ENCODE results near the gene LRRC10B. TPM values are rescaled to one million over a fixed set of nuclear protein-coding genes. Genes with fewer than 3 reads are reported as not detected.

The LRRC10B gene
- total RNA-seq, 1 donor: not detected

GRCh38 chr11:61538636-61538961 lies 30.1 kb downstream of the LRRC10B start:
- H3K27me3 ChIP-seq (ENCODE audit: insufficient read depth, low read length): no peaks in the 10 kb centered on the region
- no peak overlapping the region for H3K4me3 ChIP-seq (ENCODE audit: low read length)
- H3K4me1 ChIP-seq (ENCODE audit: insufficient read depth, low read length): no peaks in the 10 kb centered on the region
- H3K9me3 ChIP-seq (ENCODE audit: low read depth, low read length): no peaks in the 10 kb centered on the region

GRCh38 chr11:61539006-61539405 lies 30.5 kb downstream of the LRRC10B start:
- Histone ChIP-seq H3K9me3 (ENCODE audit: low read depth, low read length) (no peaks in the 10 kb centered on the region), H3K4me1 (ENCODE audit: insufficient read depth, low read length) (no peaks in the 10 kb centered on the region), H3K4me3 (ENCODE audit: low read length) (no peak overlapping the region), H3K27me3 (ENCODE audit: insufficient read depth, low read length) (no peaks in the 10 kb centered on the region)

GRCh38 chr11:61539831-61540357 lies 31.3 kb downstream of the LRRC10B start:
- no peaks in the 10 kb centered on the region for H3K27me3 ChIP-seq (ENCODE audit: insufficient read depth, low read length)
- no peaks in the 10 kb centered on the region for H3K4me1 ChIP-seq (ENCODE audit: insufficient read depth, low read length)
- no peaks in the 10 kb centered on the region for H3K9me3 ChIP-seq (ENCODE audit: low read depth, low read length)
- no peak overlapping the region for H3K4me3 ChIP-seq (ENCODE audit: low read length)

- no peaks in the 10 kb centered on the region for H3K9me3 ChIP-seq (ENCODE audit: low read depth, low read length)
- H3K4me1 ChIP-seq (ENCODE audit: insufficient read depth, low read length): no peaks in the 10 kb centered on the region
- no peak overlapping the region for H3K4me3 ChIP-seq (ENCODE audit: low read length)
- no peaks in the 10 kb centered on the region for H3K27me3 ChIP-seq (ENCODE audit: insufficient read depth, low read length)
Measured at GRCh38 chr11:61540528-61540927, 32.0 kb downstream of the LRRC10B start.

- no peaks in the 10 kb centered on the region for H3K9me3 ChIP-seq (ENCODE audit: low read depth, low read length)
- H3K27me3 ChIP-seq (ENCODE audit: insufficient read depth, low read length): no peaks in the 10 kb centered on the region
- H3K4me3 ChIP-seq (ENCODE audit: low read length): no peak overlapping the region
- H3K4me1 ChIP-seq (ENCODE audit: insufficient read depth, low read length): no peaks in the 10 kb centered on the region
Measured at GRCh38 chr11:61541598-61541997, 33.0 kb downstream of the LRRC10B start.

GRCh38 chr11:61542024-61542461 lies 33.5 kb downstream of the LRRC10B start:
- H3K4me1 ChIP-seq (ENCODE audit: insufficient read depth, low read length): no peaks in the 10 kb centered on the region
- H3K9me3 ChIP-seq (ENCODE audit: low read depth, low read length): no peaks in the 10 kb centered on the region
- H3K4me3 ChIP-seq (ENCODE audit: low read length): no peak overlapping the region
- no peaks in the 10 kb centered on the region for H3K27me3 ChIP-seq (ENCODE audit: insufficient read depth, low read length)

GRCh38 chr11:61542705-61543104 lies 34.2 kb downstream of the LRRC10B start:
- H3K4me1 ChIP-seq (ENCODE audit: insufficient read depth, low read length): no peaks in the 10 kb centered on the region
- H3K4me3 ChIP-seq (ENCODE audit: low read length): no peak overlapping the region
- no peaks in the 10 kb centered on the region for H3K9me3 ChIP-seq (ENCODE audit: low read depth, low read length)
- no peaks in the 10 kb centered on the region for H3K27me3 ChIP-seq (ENCODE audit: insufficient read depth, low read length)

- no peaks in the 10 kb centered on the region for H3K4me1 ChIP-seq (ENCODE audit: insufficient read depth, low read length)
- H3K27me3 ChIP-seq (ENCODE audit: insufficient read depth, low read length): no peaks in the 10 kb centered on the region
- H3K9me3 ChIP-seq (ENCODE audit: low read depth, low read length): no peaks in the 10 kb centered on the region
- H3K4me3 ChIP-seq (ENCODE audit: low read length): no peak overlapping the region
Measured at GRCh38 chr11:61543606-61544306, 35.2 kb downstream of the LRRC10B start.

GRCh38 chr11:61544466-61544865 lies 35.9 kb downstream of the LRRC10B start:
- Histone ChIP-seq H3K27me3 (ENCODE audit: insufficient read depth, low read length) (no peaks in the 10 kb centered on the region), H3K4me1 (ENCODE audit: insufficient read depth, low read length) (no peaks in the 10 kb centered on the region), H3K4me3 (ENCODE audit: low read length) (no peak overlapping the region), H3K9me3 (ENCODE audit: low read depth, low read length) (no peaks in the 10 kb centered on the region)

- no peak overlapping the region for H3K4me3 ChIP-seq (ENCODE audit: low read length)
- no peaks in the 10 kb centered on the region for H3K27me3 ChIP-seq (ENCODE audit: insufficient read depth, low read length)
- no peaks in the 10 kb centered on the region for H3K9me3 ChIP-seq (ENCODE audit: low read depth, low read length)
- H3K4me1 ChIP-seq (ENCODE audit: insufficient read depth, low read length): no peaks in the 10 kb centered on the region
Measured at GRCh38 chr11:61545341-61545740, 36.8 kb downstream of the LRRC10B start.

GRCh38 chr11:61545921-61546320 lies 37.4 kb downstream of the LRRC10B start:
- no peaks in the 10 kb centered on the region for H3K27me3 ChIP-seq (ENCODE audit: insufficient read depth, low read length)
- H3K4me1 ChIP-seq (ENCODE audit: insufficient read depth, low read length): no peaks in the 10 kb centered on the region
- no peaks in the 10 kb centered on the region for H3K9me3 ChIP-seq (ENCODE audit: low read depth, low read length)
- no peak overlapping the region for H3K4me3 ChIP-seq (ENCODE audit: low read length)

GRCh38 chr11:61546663-61547062 lies 38.1 kb downstream of the LRRC10B start:
- Histone ChIP-seq H3K9me3 (ENCODE audit: low read depth, low read length) (no peaks in the 10 kb centered on the region), H3K4me1 (ENCODE audit: insufficient read depth, low read length) (no peaks in the 10 kb centered on the region), H3K27me3 (ENCODE audit: insufficient read depth, low read length) (no peaks in the 10 kb centered on the region), H3K4me3 (ENCODE audit: low read length) (no peak overlapping the region)

- no peak overlapping the region for H3K4me3 ChIP-seq (ENCODE audit: low read length)
- no peaks in the 10 kb centered on the region for H3K27me3 ChIP-seq (ENCODE audit: insufficient read depth, low read length)
- H3K4me1 ChIP-seq (ENCODE audit: insufficient read depth, low read length): no peaks in the 10 kb centered on the region
- no peaks in the 10 kb centered on the region for H3K9me3 ChIP-seq (ENCODE audit: low read depth, low read length)
Measured at GRCh38 chr11:61547246-61547645, 38.7 kb downstream of the LRRC10B start.

GRCh38 chr11:61549177-61549576 lies 40.6 kb downstream of the LRRC10B start:
- Histone ChIP-seq H3K9me3 (ENCODE audit: low read depth, low read length) (no peaks in the 10 kb centered on the region), H3K4me3 (ENCODE audit: low read length) (no peak overlapping the region), H3K27me3 (ENCODE audit: insufficient read depth, low read length) (no peaks in the 10 kb centered on the region), H3K4me1 (ENCODE audit: insufficient read depth, low read length) (no peaks in the 10 kb centered on the region)

GRCh38 chr11:61549662-61550568 lies 41.4 kb downstream of the LRRC10B start:
- Histone ChIP-seq H3K4me3 (ENCODE audit: low read length) (no peak overlapping the region), H3K27me3 (ENCODE audit: insufficient read depth, low read length) (no peaks in the 10 kb centered on the region), H3K4me1 (ENCODE audit: insufficient read depth, low read length) (no peaks in the 10 kb centered on the region), H3K9me3 (ENCODE audit: low read depth, low read length) (no peaks in the 10 kb centered on the region)
